Uterus (tissue), 4 donors: ENCODE results near the gene DST. TPM values are rescaled to one million over a fixed set of nuclear protein-coding genes. Genes with fewer than 3 reads are reported as not detected.
A peak's percentile ranks its signal among the peaks of the same experiment; 100 is the strongest.

Source experiments
- DNase-seq, 2 donors: peaks; one replicate each; pipeline ENCODE4 v3.0.0-alpha.2; 2019 to 2020
- H3K27ac ChIP-seq, 2 donors: fragments of 200-600 bp; sonication (generic); 1 replicate in 1 of 2; 2 replicates in 1 of 2; pipeline ENCODE4 v1.5.1; 2016 to 2018
- H3K27me3 ChIP-seq, 2 donors: fragments of 200-600 bp; sonication (generic); one replicate each; pipeline ENCODE4 v1.5.1; 2018 to 2019; ENCODE audit warnings: control low read depth in 1 of 2
- H3K36me3 ChIP-seq, 2 donors: fragments of 200-600 bp; sonication (generic); one replicate each; pipeline ENCODE4 v1.5.1; 2019; ENCODE audit warnings: control low read depth in 1 of 2
- H3K4me1 ChIP-seq, 2 donors: fragments of 200-600 bp; sonication (generic); one replicate each; pipeline ENCODE4 v1.5.1; 2018 to 2019; ENCODE audit warnings: control low read depth in 1 of 2
- H3K4me3 ChIP-seq, 2 donors: fragments of 200-600 bp; sonication (generic); 1 replicate in 1 of 2; 2 replicates in 1 of 2; pipeline ENCODE4 v1.5.1; 2018 to 2019; ENCODE audit warnings: mild to moderate bottlenecking in 1 of 2
- H3K9me3 ChIP-seq, 2 donors: fragments of 200-600 bp; sonication (generic); one replicate each; pipeline ENCODE4 v1.5.1; 2019; ENCODE audit warnings: control low read depth in 1 of 2
- CTCF ChIP-seq, 4 experiments: fragments of 200-600 bp in 2 of 4; fragments of 450-650 bp in 2 of 4; sonication (generic) in 2 of 4; IDR thresholded peaks; one replicate each; pipeline ENCODE4 v1.5.1; 2016 to 2019; ENCODE audit warnings: antibody characterized with exemption in 4 of 4, mild to moderate bottlenecking in 2 of 4, moderate library complexity in 1 of 4
- POLR2A ChIP-seq, 2 donors: fragments of 450-650 bp; IDR thresholded peaks; one replicate each; pipeline ENCODE4 v1.6.1; 2016; ENCODE audit warnings: antibody characterized with exemption in 2 of 2, mild to moderate bottlenecking in 1 of 2, moderate library complexity in 1 of 2
- intact Hi-C: fragments of 100-400 bp; cut with DNase I; formaldehyde crosslinking; loops from one replicate; pipeline ENCODE4 v1.15.1; 2023; ENCODE audit warnings: low total_unique reads
- total RNA-seq, 4 donors: library from RNA; depleted of rRNA in 3 of 4; stranded (reverse); fragments of >200 nt in 3 of 4; gene quantifications; one replicate each; pipeline versions ENCODE4 v1.1.0 to v1.2.4, GENCODE V29; 2014 to 2023
- donor health status: DM: yes; HTN: yes; CAD: no.

The DST gene
- total RNA-seq, 4 donors from 2014 or later = 307 to 809 (median 516) TPM

- Histone ChIP-seq H3K9me3 (no peaks in the 10 kb centered on the region), H3K27me3 (no peaks in the 10 kb centered on the region), H3K36me3 (no peaks in the 10 kb centered on the region), H3K4me3 (no peak overlapping the region), H3K4me1 (no peaks in the 10 kb centered on the region), H3K27ac (peak overlapping the region; percentile 71)
- TF ChIP-seq CTCF (IDR thresholded peaks at IDR 0.05) (no peak), POLR2A (IDR thresholded peaks at IDR 0.05) (no peak)
- intact Hi-C loops = no loop called here
- peak in 1 of 2 donors; percentile 24 for DNase-seq
Measured at GRCh38 chr6:56671651-56672461, 29.2 kb upstream of the DST start.

DNA sequence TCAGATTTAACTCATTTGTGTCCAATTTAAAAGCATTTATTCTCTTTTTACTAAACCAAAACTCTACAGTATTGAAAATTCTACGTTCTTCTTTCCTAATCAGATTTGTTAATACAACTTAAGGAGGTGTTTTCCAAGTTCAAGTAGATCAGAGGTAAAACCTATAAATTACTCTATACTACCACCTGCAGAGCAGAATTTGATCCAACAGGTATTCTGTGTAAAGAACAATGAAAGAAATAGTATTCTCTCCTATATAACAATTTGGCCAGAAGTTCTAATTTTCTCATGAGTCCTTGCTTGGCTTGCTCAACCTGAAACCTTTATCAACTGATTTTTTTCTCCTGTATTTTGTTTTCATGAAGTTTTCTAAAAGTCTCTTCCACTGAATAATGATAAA lies 28.5 kb upstream of the DST start:
- H3K27ac ChIP-seq = peak overlapping the region in 1 of 2 donors; percentile 71
- no peak for TF ChIP-seq CTCF (IDR thresholded peaks at IDR 0.05)
- TF ChIP-seq POLR2A (IDR thresholded peaks at IDR 0.05) = no peak

GRCh38 chr6:56669041-56669440 lies 26.4 kb upstream of the DST start:
- intact Hi-C loops = no loop called here
- H3K36me3 ChIP-seq = no peaks in the 10 kb centered on the region
- H3K27me3 ChIP-seq = no peaks in the 10 kb centered on the region
- H3K4me3 ChIP-seq = no peak overlapping the region
- no peak for TF ChIP-seq POLR2A (IDR thresholded peaks at IDR 0.05)
- TF ChIP-seq CTCF (IDR thresholded peaks at IDR 0.05) = no peak
- no peak for DNase-seq
- H3K4me1 ChIP-seq = no peaks in the 10 kb centered on the region
- H3K27ac ChIP-seq = no peak overlapping the region
- H3K9me3 ChIP-seq = no peaks in the 10 kb centered on the region

More for the DNA sequence above, 28.5 kb upstream of the DST start:
- H3K27me3 ChIP-seq = no peaks in the 10 kb centered on the region
- intact Hi-C loops = no loop called here
- DNase-seq = no peak
- no peaks in the 10 kb centered on the region for H3K9me3 ChIP-seq
- H3K4me1 ChIP-seq = no peaks in the 10 kb centered on the region
- no peaks in the 10 kb centered on the region for H3K36me3 ChIP-seq
- H3K4me3 ChIP-seq = no peak overlapping the region

GRCh38 chr6:56668158-56668557 lies 25.5 kb upstream of the DST start:
- intact Hi-C loops = no loop called here
- H3K27ac ChIP-seq = no peak overlapping the region

More at GRCh38 chr6:56668158-56668557, 25.5 kb upstream of the DST start:
- no peaks in the 10 kb centered on the region for H3K4me1 ChIP-seq
- no peak for TF ChIP-seq POLR2A (IDR thresholded peaks at IDR 0.05)
- TF ChIP-seq CTCF (IDR thresholded peaks at IDR 0.05) = no peak
- H3K36me3 ChIP-seq = no peaks in the 10 kb centered on the region
- H3K27me3 ChIP-seq = no peaks in the 10 kb centered on the region
- no peak for DNase-seq
- no peak overlapping the region for H3K4me3 ChIP-seq
- H3K9me3 ChIP-seq = no peaks in the 10 kb centered on the region
